Measurements from ENCODE around the gene NOS1AP. TPM values are rescaled to one million over a fixed set of nuclear protein-coding genes. Genes with fewer than 3 reads are reported as not detected.
A peak's percentile ranks its signal among the peaks of the same experiment; 100 is the strongest.

The NOS1AP gene
- total and polyA plus RNA-seq, 2 experiments from 2014 or later: 5.8 to 6.6 TPM

DNA sequence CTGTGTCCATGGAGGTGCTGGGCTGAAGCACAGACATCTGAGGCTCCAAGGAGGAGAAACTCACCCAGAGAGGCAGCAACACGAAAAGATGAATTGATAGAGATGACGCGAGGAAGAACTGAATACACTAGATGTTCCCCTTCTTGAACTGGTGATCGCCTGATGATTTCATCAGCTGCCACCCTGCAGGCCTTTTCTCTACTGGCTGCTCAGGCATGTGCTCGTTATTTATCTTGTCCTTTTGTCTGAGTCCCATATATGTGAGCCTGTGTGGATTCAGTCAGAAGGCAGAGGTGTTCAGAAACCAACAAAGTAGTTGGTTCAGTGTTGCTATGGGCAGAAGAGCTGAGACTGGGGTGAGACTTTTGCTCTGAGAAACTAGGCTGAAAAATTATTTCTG, 202.9 kb downstream of the NOS1AP start:
- H3K4me3 ChIP-seq: no peak overlapping the region
- peaks cover 2% of the 10 kb centered on the region for H3K27me3 Mint-ChIP-seq (ENCODE audit: insufficient read depth, low read depth, poor library complexity)
- peaks cover 29% of the 10 kb centered on the region for H3K4me1 Mint-ChIP-seq
- no peaks in the 10 kb centered on the region for H3K9me2 ChIP-seq (ENCODE audit: insufficient read depth)
- H3K36me3 ChIP-seq (ENCODE audit: insufficient read depth): no peaks in the 10 kb centered on the region
- H3F3A ChIP-seq (replicated peaks; ENCODE audit: low read depth): no peaks in the 10 kb centered on the region
- H3K27me3 ChIP-seq (ENCODE audit: insufficient read depth): no peaks in the 10 kb centered on the region
- no peak overlapping the region for H3K4me2 ChIP-seq
- peaks cover 7% of the 10 kb centered on the region; the same call in 1 of the 2 replicates for H3K79me2 ChIP-seq (replicated peaks; ENCODE audit: insufficient read depth)
- H3K27ac Mint-ChIP-seq: no peak overlapping the region
- H3K9me3 Mint-ChIP-seq: no peaks in the 10 kb centered on the region; the same call in 2 of the 3 replicates
- peaks cover 5% of the 10 kb centered on the region; the same call in 1 of the 3 replicates for H3K36me3 Mint-ChIP-seq (ENCODE audit: low read depth)
- DNase-seq (ENCODE audit: low spot score) (no peak), ATAC-seq (no peak)
- no peak overlapping the region for H3K4me3 Mint-ChIP-seq
- TF ChIP-seq NANOG (IDR thresholded peaks at IDR 0.05; ENCODE audit: borderline replicate concordance) (no peak), POLR2AphosphoS5 (IDR thresholded peaks at IDR 0.05; ENCODE audit: low read depth) (no peak), EZH2 (IDR thresholded peaks at IDR 0.05; ENCODE audit: low read depth, unreplicated experiment) (no peak), JUNB (IDR thresholded peaks at IDR 0.05; ENCODE audit: unreplicated experiment) (no peak)
- TF ChIP-seq, protein P1, sequence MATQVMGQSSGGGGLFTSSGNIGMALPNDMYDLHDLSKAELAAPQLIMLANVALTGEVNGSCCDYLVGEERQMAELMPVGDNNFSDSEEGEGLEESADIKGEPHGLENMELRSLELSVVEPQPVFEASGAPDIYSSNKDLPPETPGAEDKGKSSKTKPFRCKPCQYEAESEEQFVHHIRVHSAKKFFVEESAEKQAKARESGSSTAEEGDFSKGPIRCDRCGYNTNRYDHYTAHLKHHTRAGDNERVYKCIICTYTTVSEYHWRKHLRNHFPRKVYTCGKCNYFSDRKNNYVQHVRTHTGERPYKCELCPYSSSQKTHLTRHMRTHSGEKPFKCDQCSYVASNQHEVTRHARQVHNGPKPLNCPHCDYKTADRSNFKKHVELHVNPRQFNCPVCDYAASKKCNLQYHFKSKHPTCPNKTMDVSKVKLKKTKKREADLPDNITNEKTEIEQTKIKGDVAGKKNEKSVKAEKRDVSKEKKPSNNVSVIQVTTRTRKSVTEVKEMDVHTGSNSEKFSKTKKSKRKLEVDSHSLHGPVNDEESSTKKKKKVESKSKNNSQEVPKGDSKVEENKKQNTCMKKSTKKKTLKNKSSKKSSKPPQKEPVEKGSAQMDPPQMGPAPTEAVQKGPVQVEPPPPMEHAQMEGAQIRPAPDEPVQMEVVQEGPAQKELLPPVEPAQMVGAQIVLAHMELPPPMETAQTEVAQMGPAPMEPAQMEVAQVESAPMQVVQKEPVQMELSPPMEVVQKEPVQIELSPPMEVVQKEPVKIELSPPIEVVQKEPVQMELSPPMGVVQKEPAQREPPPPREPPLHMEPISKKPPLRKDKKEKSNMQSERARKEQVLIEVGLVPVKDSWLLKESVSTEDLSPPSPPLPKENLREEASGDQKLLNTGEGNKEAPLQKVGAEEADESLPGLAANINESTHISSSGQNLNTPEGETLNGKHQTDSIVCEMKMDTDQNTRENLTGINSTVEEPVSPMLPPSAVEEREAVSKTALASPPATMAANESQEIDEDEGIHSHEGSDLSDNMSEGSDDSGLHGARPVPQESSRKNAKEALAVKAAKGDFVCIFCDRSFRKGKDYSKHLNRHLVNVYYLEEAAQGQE (IDR thresholded peaks at IDR 0.05; ENCODE audit: unreplicated experiment): no peak
- TF ChIP-seq, protein P2, sequence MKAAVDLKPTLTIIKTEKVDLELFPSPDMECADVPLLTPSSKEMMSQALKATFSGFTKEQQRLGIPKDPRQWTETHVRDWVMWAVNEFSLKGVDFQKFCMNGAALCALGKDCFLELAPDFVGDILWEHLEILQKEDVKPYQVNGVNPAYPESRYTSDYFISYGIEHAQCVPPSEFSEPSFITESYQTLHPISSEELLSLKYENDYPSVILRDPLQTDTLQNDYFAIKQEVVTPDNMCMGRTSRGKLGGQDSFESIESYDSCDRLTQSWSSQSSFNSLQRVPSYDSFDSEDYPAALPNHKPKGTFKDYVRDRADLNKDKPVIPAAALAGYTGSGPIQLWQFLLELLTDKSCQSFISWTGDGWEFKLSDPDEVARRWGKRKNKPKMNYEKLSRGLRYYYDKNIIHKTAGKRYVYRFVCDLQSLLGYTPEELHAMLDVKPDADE (IDR thresholded peaks at IDR 0.05): no peak
- TF ChIP-seq, protein P3, sequence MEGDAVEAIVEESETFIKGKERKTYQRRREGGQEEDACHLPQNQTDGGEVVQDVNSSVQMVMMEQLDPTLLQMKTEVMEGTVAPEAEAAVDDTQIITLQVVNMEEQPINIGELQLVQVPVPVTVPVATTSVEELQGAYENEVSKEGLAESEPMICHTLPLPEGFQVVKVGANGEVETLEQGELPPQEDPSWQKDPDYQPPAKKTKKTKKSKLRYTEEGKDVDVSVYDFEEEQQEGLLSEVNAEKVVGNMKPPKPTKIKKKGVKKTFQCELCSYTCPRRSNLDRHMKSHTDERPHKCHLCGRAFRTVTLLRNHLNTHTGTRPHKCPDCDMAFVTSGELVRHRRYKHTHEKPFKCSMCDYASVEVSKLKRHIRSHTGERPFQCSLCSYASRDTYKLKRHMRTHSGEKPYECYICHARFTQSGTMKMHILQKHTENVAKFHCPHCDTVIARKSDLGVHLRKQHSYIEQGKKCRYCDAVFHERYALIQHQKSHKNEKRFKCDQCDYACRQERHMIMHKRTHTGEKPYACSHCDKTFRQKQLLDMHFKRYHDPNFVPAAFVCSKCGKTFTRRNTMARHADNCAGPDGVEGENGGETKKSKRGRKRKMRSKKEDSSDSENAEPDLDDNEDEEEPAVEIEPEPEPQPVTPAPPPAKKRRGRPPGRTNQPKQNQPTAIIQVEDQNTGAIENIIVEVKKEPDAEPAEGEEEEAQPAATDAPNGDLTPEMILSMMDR (conservative IDR thresholded peaks at IDR 0.05; ENCODE audit: low read depth in 2 of 2): no peak
- H2AFZ ChIP-seq: no peak overlapping the region
- no peaks in the 10 kb centered on the region for H3K4me1 ChIP-seq (ENCODE audit: insufficient read depth)
- H3K27ac ChIP-seq (ENCODE audit: low read depth): no peak overlapping the region
- H4K20me1 ChIP-seq (replicated peaks; ENCODE audit: insufficient read depth): no peaks in the 10 kb centered on the region; the same call in 1 of the 2 replicates

DNA sequence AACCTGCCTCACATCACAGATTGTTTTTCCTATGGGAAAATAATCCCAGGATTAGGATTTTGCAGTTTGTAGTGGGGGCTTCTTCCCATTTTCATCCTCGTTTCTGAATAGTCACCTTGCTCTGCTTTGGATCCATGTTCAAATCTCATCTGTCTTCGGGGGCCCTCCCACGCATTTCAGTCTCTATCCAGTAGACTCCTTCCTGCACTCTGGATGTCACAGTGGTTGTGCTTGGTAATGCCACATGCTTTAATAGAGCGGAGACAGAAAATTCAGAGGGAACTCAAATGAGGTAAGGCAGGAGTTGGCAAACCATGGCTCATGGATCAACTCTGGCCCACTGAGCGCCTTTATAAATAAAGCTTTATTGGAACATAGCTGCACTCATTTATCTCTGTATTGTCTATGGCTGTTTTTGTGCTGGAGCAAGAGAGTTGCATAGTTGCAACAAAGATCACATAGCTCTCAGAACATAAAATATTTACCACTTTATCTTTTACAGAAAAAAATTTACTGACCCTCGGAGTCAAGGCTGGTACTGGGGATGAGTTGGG, 206.2 kb downstream of the NOS1AP start:
- H3K4me2 ChIP-seq: no peak overlapping the region
- no peak overlapping the region for H3K4me3 ChIP-seq
- peaks cover 4% of the 10 kb centered on the region for H4K20me1 ChIP-seq (replicated peaks; ENCODE audit: insufficient read depth)
- no peak overlapping the region for H2AFZ ChIP-seq
- H3K4me1 ChIP-seq (ENCODE audit: insufficient read depth): no peaks in the 10 kb centered on the region
- H3K27me3 ChIP-seq (ENCODE audit: insufficient read depth): no peaks in the 10 kb centered on the region
- Mint-ChIP-seq H3K27ac (no peak overlapping the region), H3K9me3 (no peaks in the 10 kb centered on the region; the same call in 2 of the 3 replicates), H3K27me3 (ENCODE audit: insufficient read depth, low read depth, poor library complexity) (no peaks in the 10 kb centered on the region), H3K36me3 (ENCODE audit: low read depth) (peaks cover 5% of the 10 kb centered on the region; the same call in 1 of the 3 replicates), H3K4me1 (peaks cover 10% of the 10 kb centered on the region), H3K4me3 (no peak overlapping the region)
- no peak overlapping the region for H3K27ac ChIP-seq (ENCODE audit: low read depth)
- ATAC-seq (peak; percentile 54; the same call in 2 of the 3 replicates), DNase-seq (ENCODE audit: low spot score) (peak; percentile 20)
- peaks cover 7% of the 10 kb centered on the region; the same call in 1 of the 2 replicates for H3K79me2 ChIP-seq (replicated peaks; ENCODE audit: insufficient read depth)
- H3K36me3 ChIP-seq (ENCODE audit: insufficient read depth): no peaks in the 10 kb centered on the region
- no peaks in the 10 kb centered on the region for H3F3A ChIP-seq (replicated peaks; ENCODE audit: low read depth)
- no peaks in the 10 kb centered on the region for H3K9me2 ChIP-seq (ENCODE audit: insufficient read depth)
- TF ChIP-seq, protein P1 (IDR thresholded peaks at IDR 0.05; ENCODE audit: unreplicated experiment): no peak
- TF ChIP-seq, protein P2 (IDR thresholded peaks at IDR 0.05): no peak
- no peak for TF ChIP-seq EZH2 (IDR thresholded peaks at IDR 0.05; ENCODE audit: low read depth, unreplicated experiment)
- no peak for TF ChIP-seq CREB1 (CRISPR knock-in tag; IDR thresholded peaks at IDR 0.05; ENCODE audit: low read depth)
- TF ChIP-seq ZNF331 (CRISPR knock-in tag; IDR thresholded peaks at IDR 0.05; ENCODE audit: low read depth): no peak
- no peak for TF ChIP-seq ZNF114 (CRISPR knock-in tag; IDR thresholded peaks at IDR 0.05)
